Central memory CD8-positive, alpha-beta T cell (primary cell): Measurements from ENCODE around the gene AGAP2.
"Not testable (repeated sequence)": the region's sequence is repeated elsewhere in the genome, so short reads cannot be mapped to it uniquely, and the experiment has no call there.

ENCODE experiments used
- ATAC-seq: fragments of 150-1000 bp; cut with Tn5 transposase; replicated peaks from 2 replicates; pipeline ENCODE4 v1.10.0; 2022; ENCODE audit warnings: mild to moderate bottlenecking, moderate FRiP score, moderate number of reproducible peaks; ENCODE audit not compliant: poor library complexity, severe bottlenecking; ENCODE audit errors: extremely low read depth
- DNase-seq, 2 donors: peaks; one replicate each; pipeline ENCODE4 v3.0.0; 2021; ENCODE audit warnings: low spot score in 2 of 2
- H3K27ac Mint-ChIP-seq: one replicate; pipeline ENCODE4 v1.8.0; 2022; ENCODE audit warnings: low read depth, mild to moderate bottlenecking, moderate library complexity, mixed read lengths
- H3K27me3 Mint-ChIP-seq: one replicate; pipeline ENCODE4 v1.8.0; 2022; ENCODE audit warnings: mixed read lengths
- H3K36me3 Mint-ChIP-seq: one replicate; pipeline ENCODE4 v1.8.0; 2022; ENCODE audit warnings: mild to moderate bottlenecking, moderate library complexity, mixed read lengths; ENCODE audit not compliant: insufficient read depth
- H3K4me1 Mint-ChIP-seq: one replicate; pipeline ENCODE4 v1.8.0; 2022; ENCODE audit warnings: mixed read lengths
- H3K4me3 Mint-ChIP-seq: one replicate; pipeline ENCODE4 v1.8.0; 2022; ENCODE audit warnings: mild to moderate bottlenecking, moderate library complexity, mixed read lengths
- H3K9me3 Mint-ChIP-seq: one replicate; pipeline ENCODE4 v1.8.0; 2022; ENCODE audit warnings: mixed read lengths

Gene AGAP2

GRCh38 chr12:57726884-57727757 lies 11.4 kb downstream of the AGAP2 start:
- peaks cover 54% of the 10 kb centered on the region for H3K36me3 Mint-ChIP-seq

GRCh38 chr12:57726151-57726883 lies 12.2 kb downstream of the AGAP2 start:
- ATAC-seq (no peak), DNase-seq (no peak)
- no peaks in the 10 kb centered on the region for H3K9me3 Mint-ChIP-seq
- no peak overlapping the region for H3K27ac Mint-ChIP-seq
- no peak overlapping the region for H3K4me3 Mint-ChIP-seq
- peaks cover 51% of the 10 kb centered on the region for H3K36me3 Mint-ChIP-seq
- H3K4me1 Mint-ChIP-seq = peaks cover 39% of the 10 kb centered on the region
- no peaks in the 10 kb centered on the region for H3K27me3 Mint-ChIP-seq

More at GRCh38 chr12:57726884-57727757, 11.4 kb downstream of the AGAP2 start:
- Mint-ChIP-seq H3K27me3 (no peaks in the 10 kb centered on the region), H3K27ac (peak overlapping the region; percentile 58), H3K4me1 (peaks cover 32% of the 10 kb centered on the region), H3K4me3 (no peak overlapping the region), H3K9me3 (no peaks in the 10 kb centered on the region)
- no peak for ATAC-seq
- no peak for DNase-seq

- ATAC-seq = no peak
- no peak for DNase-seq
- peaks cover 50% of the 10 kb centered on the region for H3K36me3 Mint-ChIP-seq
- no peaks in the 10 kb centered on the region for H3K9me3 Mint-ChIP-seq
- no peak overlapping the region for H3K27ac Mint-ChIP-seq
- peaks cover 39% of the 10 kb centered on the region for H3K4me1 Mint-ChIP-seq
- no peaks in the 10 kb centered on the region for H3K27me3 Mint-ChIP-seq
- H3K4me3 Mint-ChIP-seq = no peak overlapping the region
Measured at GRCh38 chr12:57725851-57726150, 12.7 kb downstream of the AGAP2 start.

- H3K9me3 Mint-ChIP-seq = no peaks in the 10 kb centered on the region
- H3K36me3 Mint-ChIP-seq = peaks cover 47% of the 10 kb centered on the region
- no peaks in the 10 kb centered on the region for H3K27me3 Mint-ChIP-seq
- no peak overlapping the region for H3K4me3 Mint-ChIP-seq
- ATAC-seq (no peak), DNase-seq (no peak)
- peak overlapping the region; percentile 87 for H3K27ac Mint-ChIP-seq
- peaks cover 39% of the 10 kb centered on the region for H3K4me1 Mint-ChIP-seq
Measured at GRCh38 chr12:57724936-57725740, 13.4 kb downstream of the AGAP2 start.

GRCh38 chr12:57724003-57724935 lies 14.3 kb downstream of the AGAP2 start:
- Mint-ChIP-seq H3K4me1 (peaks cover 39% of the 10 kb centered on the region), H3K4me3 (no peak overlapping the region), H3K9me3 (no peaks in the 10 kb centered on the region), H3K27me3 (no peaks in the 10 kb centered on the region), H3K27ac (peak overlapping the region; percentile 87), H3K36me3 (peaks cover 43% of the 10 kb centered on the region)
- ATAC-seq (no peak), DNase-seq (no peak)

DNA sequence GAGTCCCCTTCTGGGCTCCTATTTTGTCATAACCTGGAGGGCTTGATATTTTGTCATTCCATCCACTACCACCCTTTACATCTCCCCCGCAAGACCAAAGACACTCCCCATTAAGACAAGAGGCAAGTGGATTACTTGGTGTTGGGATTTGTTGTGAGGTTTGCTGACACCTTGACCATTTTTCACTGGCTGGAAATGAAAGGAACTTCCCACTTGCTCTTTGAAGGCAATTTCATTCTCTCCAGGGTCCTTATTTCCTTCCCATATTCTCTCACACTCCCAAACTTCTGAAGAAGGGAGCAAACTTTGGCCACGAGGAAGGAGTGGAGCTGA lies 14.9 kb downstream of the AGAP2 start:
- no peak for ATAC-seq
- Mint-ChIP-seq H3K27ac (no peak overlapping the region), H3K4me1 (peaks cover 39% of the 10 kb centered on the region), H3K9me3 (no peaks in the 10 kb centered on the region), H3K36me3 (peaks cover 42% of the 10 kb centered on the region), H3K27me3 (no peaks in the 10 kb centered on the region), H3K4me3 (no peak overlapping the region)
- DNase-seq = no peak

GRCh38 chr12:57722716-57723629 lies 15.6 kb downstream of the AGAP2 start:
- Mint-ChIP-seq H3K4me3 (no peak overlapping the region), H3K36me3 (peaks cover 39% of the 10 kb centered on the region), H3K27ac (no peak overlapping the region), H3K9me3 (no peaks in the 10 kb centered on the region), H3K4me1 (peaks cover 34% of the 10 kb centered on the region), H3K27me3 (no peaks in the 10 kb centered on the region)
- no peak for ATAC-seq
- no peak for DNase-seq

- not testable (repeated sequence) for H3K27me3 Mint-ChIP-seq, H3K4me3 Mint-ChIP-seq, H3K9me3 Mint-ChIP-seq, DNase-seq, H3K27ac Mint-ChIP-seq, ATAC-seq
- peaks cover 31% of the 10 kb centered on the region for H3K4me1 Mint-ChIP-seq
- peaks cover 39% of the 10 kb centered on the region for H3K36me3 Mint-ChIP-seq
Measured at GRCh38 chr12:57721846-57722608, 16.5 kb downstream of the AGAP2 start.

- H3K36me3 Mint-ChIP-seq = peaks cover 41% of the 10 kb centered on the region
- ATAC-seq = no peak
- H3K27me3 Mint-ChIP-seq = no peaks in the 10 kb centered on the region
- H3K27ac Mint-ChIP-seq = no peak overlapping the region
- DNase-seq = no peak
- peaks cover 31% of the 10 kb centered on the region for H3K4me1 Mint-ChIP-seq
- H3K9me3 Mint-ChIP-seq = no peaks in the 10 kb centered on the region
- no peak overlapping the region for H3K4me3 Mint-ChIP-seq
Measured at GRCh38 chr12:57720606-57721595, 17.6 kb downstream of the AGAP2 start.
